ENCODE results near the gene RACGAP1. TPM values are rescaled to one million over a fixed set of nuclear protein-coding genes. Genes with fewer than 3 reads are reported as not detected.

The RACGAP1 gene
- total and polyA plus RNA-seq, 2 of the 8 experiments (the other 6 are each of a cell fraction or from before 2014, with no cell fraction given), result 18.0 to 66.3 TPM

- TF ChIP-seq CHD7 (IDR thresholded peaks at IDR 0.05; ENCODE audit: insufficient replicate concordance, low read length), result no peak
- no peak for TF ChIP-seq YY1 (IDR thresholded peaks at IDR 0.05; ENCODE audit: low read depth, low read length)
- TF ChIP-seq RBBP5 (IDR thresholded peaks at IDR 0.05; ENCODE audit: borderline replicate concordance, low read depth, low read length), result no peak
- TF ChIP-seq EGR1 (IDR thresholded peaks at IDR 0.05; ENCODE audit: borderline replicate concordance, low read depth, low read length), result no peak
- TF ChIP-seq CBX5 (IDR thresholded peaks at IDR 0.05; ENCODE audit: low read depth, low read length), result no peak
- TF ChIP-seq CHD2 (IDR thresholded peaks at IDR 0.05; ENCODE audit: low read length), result no peak
- TF ChIP-seq ATF2 (IDR thresholded peaks at IDR 0.05; ENCODE audit: low read length), result no peak
- no peak for TF ChIP-seq EZH2 (IDR thresholded peaks at IDR 0.05; ENCODE audit: low read depth, low read length, severe bottlenecking)
- no peak for TF ChIP-seq SIN3A (conservative IDR thresholded peaks at IDR 0.05 in 1 of 2, IDR thresholded peaks at IDR 0.05 in 1 of 2; ENCODE audit: low read depth in 1 of 2, low read length in 2 of 2)
Measured at GRCh38 chr12:50061171-50061570, 35.9 kb upstream of the RACGAP1 start (continued).
